ENCODE data around the gene RPS2. TPM values are rescaled to one million over a fixed set of nuclear protein-coding genes. Genes with fewer than 3 reads are reported as not detected.

The RPS2 gene
- total and polyA plus RNA-seq, 2 of the 8 experiments (the other 6 are each of a cell fraction or from before 2014, with no cell fraction given) = 4,042 to 16,783 TPM

DNA sequence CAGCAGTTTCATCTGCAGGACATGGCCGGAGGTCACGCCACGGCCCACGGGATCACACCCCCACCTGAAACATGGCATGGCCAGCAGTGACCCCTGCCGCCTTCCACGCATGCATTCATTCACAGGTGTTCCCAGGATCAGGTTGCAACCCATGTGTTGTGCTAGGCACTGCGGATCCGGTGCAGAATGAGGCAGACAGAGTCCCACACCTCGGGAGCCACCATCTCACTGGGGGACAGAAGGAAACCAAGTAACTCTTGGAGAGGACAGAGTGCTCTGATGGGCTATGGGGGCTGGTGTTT lies 17.3 kb downstream of the RPS2 start:
- H3K23me2 ChIP-seq (ENCODE audit: low read depth, low read length) = peaks cover 4% of the 10 kb centered on the region; the same call in 1 of the 2 replicates
- H3K18ac ChIP-seq (ENCODE audit: extremely low read depth, low read length) = no peak overlapping the region
- peaks cover 0 to 4% (median 1%) of the 10 kb centered on the region in 4 experiments; a peak in 5 of 7 replicates for H3K4me1 ChIP-seq (replicated peaks in 1 of 4; ENCODE audit: control insufficient read depth in 3 of 4, insufficient read depth in 4 of 4, low read length in 3 of 4)
- H3K79me2 ChIP-seq (ENCODE audit: control insufficient read depth in 1 of 2, insufficient read depth in 2 of 2, low read length in 2 of 2) = no peaks in the 10 kb centered on the region
- H3K56ac ChIP-seq (replicated peaks; ENCODE audit: insufficient read length, low read depth, low read length) = no peak overlapping the region
- H3K27me3 ChIP-seq (replicated peaks in 1 of 4; ENCODE audit: control insufficient read depth in 3 of 4, extremely low read depth in 1 of 4, insufficient read depth in 3 of 4, low read length in 3 of 4) = no peaks in the 10 kb centered on the region; a peak in 1 of 7 replicates
- no peak overlapping the region for H3K27ac ChIP-seq (ENCODE audit: low read depth, low read length)
- H2BK12ac ChIP-seq (ENCODE audit: low read depth, low read length) = no peak overlapping the region
- no peak overlapping the region for H4K5ac ChIP-seq (ENCODE audit: insufficient read length, low read depth, low read length)
- no peaks in the 10 kb centered on the region for H3K9me3 ChIP-seq (ENCODE audit: insufficient read depth in 2 of 2, low read depth in 1 of 2, low read length in 1 of 2)
- no peak overlapping the region for H3K14ac ChIP-seq (ENCODE audit: insufficient read length)
- FAIRE-seq = no peak
- no peak overlapping the region for H2BK120ac ChIP-seq (replicated peaks; ENCODE audit: low read depth, low read length)
- ChIA-PET POLR2A (ENCODE audit: partially characterized antibody) (interaction anchor here (0.8 to 11.7 kb wide), 3 partner anchors 13 to 34 kb away, joined by 3 to 336 read pairs (median 4); partner anchors contain the start of genes NDUFB10, NOXO1, RNF151 and RPL3L), CTCF (ENCODE audit: partially characterized antibody) (interaction anchor here (0.6 to 2.9 kb wide), 6 partner anchors 15 to 615 kb away, joined by 3 to 14 read pairs (median 4); no protein-coding TSS in a partner anchor)
- H3K9ac ChIP-seq (replicated peaks in 1 of 4; ENCODE audit: extremely low read depth in 1 of 4, low read depth in 3 of 4, low read length in 3 of 4) = no peak overlapping the region
- peaks cover 0 to 4% of the 10 kb centered on the region in 2 experiments for H4K20me1 ChIP-seq (replicated peaks in 1 of 2; ENCODE audit: control insufficient read depth in 1 of 2, insufficient read depth in 2 of 2, low read length in 2 of 2)
- H2AK5ac ChIP-seq (ENCODE audit: low read depth, low read length) = no peak overlapping the region
- no peaks in the 10 kb centered on the region for H3K36me3 ChIP-seq (ENCODE audit: control insufficient read depth in 2 of 4, insufficient read depth in 4 of 4, low read length in 3 of 4)
- no peak overlapping the region for H2BK20ac ChIP-seq (ENCODE audit: low read length)
- no peak overlapping the region for H3K4ac ChIP-seq (replicated peaks; ENCODE audit: insufficient read length, low read depth, low read length)
- H3K4me2 ChIP-seq (ENCODE audit: insufficient read depth in 1 of 2, low read depth in 2 of 2, low read length in 2 of 2) = no peak overlapping the region
- H3K23ac ChIP-seq (ENCODE audit: insufficient read length) = no peak overlapping the region
- H2AFZ ChIP-seq (ENCODE audit: low read length) = no peak overlapping the region
- no peak overlapping the region for H2BK15ac ChIP-seq (ENCODE audit: low read length)
- no peaks in the 10 kb centered on the region for H3K79me1 ChIP-seq (ENCODE audit: low read depth, low read length)
- peak overlapping the region; percentile 62; the same call in 1 of the 2 replicates for H4K8ac ChIP-seq (ENCODE audit: extremely low read depth, insufficient read depth, low read length)
- peak overlapping the region; percentile 42 for H4K91ac ChIP-seq (replicated peaks; ENCODE audit: insufficient read length, low read length)
- no peak for DNase-seq (ENCODE audit: low read depth in 1 of 2, low spot score in 2 of 2)
- H2BK5ac ChIP-seq (ENCODE audit: low read depth, low read length) = no peak overlapping the region
- H3K4me3 ChIP-seq (ENCODE audit: extremely low read depth in 1 of 4, insufficient read depth in 2 of 4, low read depth in 3 of 4, low read length in 4 of 4) = no peak overlapping the region
- 93% methylated on average over 9 of the region's 9 CpGs; no CpG with 5 or more reads in 1 of the 2 experiments for WGBS, 2 experiments (ENCODE audit: extremely low coverage in 1 of 2, insufficient coverage in 1 of 2, insufficient read length in 1 of 2, insufficient replicate concordance in 2 of 2, low coverage in 1 of 2, low lambda C conversion rate in 2 of 2, missing lambda C conversion rate in 1 of 2)
- TF ChIP-seq BACH1 (IDR thresholded peaks at IDR 0.05; ENCODE audit: low read length) (no peak), TCF12 (IDR thresholded peaks at IDR 0.05; ENCODE audit: low read depth, low read length) (no peak), SUZ12 (IDR thresholded peaks at IDR 0.05; ENCODE audit: low read length) (no peak), NANOG (IDR thresholded peaks at IDR 0.05; ENCODE audit: insufficient read depth, low read depth, low read length, poor library complexity, severe bottlenecking) (no peak), RXRA (IDR thresholded peaks at IDR 0.05; ENCODE audit: insufficient read depth, low read depth, low read length) (no peak), ASH2L (IDR thresholded peaks at IDR 0.05; ENCODE audit: low read length) (no peak), FOSL1 (IDR thresholded peaks at IDR 0.05; ENCODE audit: insufficient read depth, low read depth, low read length) (no peak), CTCF (IDR thresholded peaks at IDR 0.05; ENCODE audit: control extremely low read depth in 1 of 3, insufficient read depth in 1 of 3, low read depth in 1 of 3, low read length in 3 of 3) (no peak), NRF1 (IDR thresholded peaks at IDR 0.05; ENCODE audit: low read depth, low read length) (no peak), EZH2 (IDR thresholded peaks at IDR 0.05; ENCODE audit: low read depth, low read length, severe bottlenecking) (no peak), JUN (IDR thresholded peaks at IDR 0.05; ENCODE audit: low read depth, low read length) (no peak), CBX8 (IDR thresholded peaks at IDR 0.05; ENCODE audit: borderline replicate concordance, low read depth, low read length) (no peak)

Measured in H1 (cell line).